K562 (cell line): ENCODE results near the gene UBE2N.

Source experiments
- CTCF ChIP-seq, 3 experiments: IDR thresholded peaks in 2 of 3; conservative IDR thresholded peaks in 1 of 3; 2 replicates each; pipeline ENCODE4 v1.5.1; 2011 to 2012; ENCODE audit warnings: low read length in 3 of 3, mild to moderate bottlenecking in 3 of 3, control low read depth in 2 of 3, improper control_type of control experiment in 1 of 3, inconsistent platforms in 1 of 3, low read depth in 1 of 3, mixed read lengths in 1 of 3, moderate library complexity in 1 of 3; ENCODE audit not compliant: insufficient read depth in 2 of 3
- E2F8 ChIP-seq: fragments of 450-650 bp; IDR thresholded peaks from 2 replicates; pipeline ENCODE4 v1.7.1; 2018; ENCODE audit warnings: mild to moderate bottlenecking, low read depth; ENCODE audit not compliant: partially characterized antibody
- EP300 ChIP-seq: IDR thresholded peaks from 2 replicates; pipeline ENCODE4 v1.6.1; 2012; ENCODE audit warnings: low read length, improper control_type of control experiment
- FOS ChIP-seq: IDR thresholded peaks from 3 replicates; pipeline ENCODE4 v1.6.1; 2011; ENCODE audit not compliant: insufficient read length; ENCODE audit errors: extremely low read depth
- LCOR ChIP-seq: sonication (generic); formaldehyde crosslinking; IDR thresholded peaks from 2 replicates; pipeline ENCODE4 v1.8.0; 2022; ENCODE audit warnings: mild to moderate bottlenecking, missing genetic modification reagents
- MTA3 ChIP-seq: fragments of 450-650 bp; formaldehyde crosslinking; IDR thresholded peaks from 2 replicates; pipeline ENCODE4 v1.6.1; 2017; ENCODE audit warnings: mild to moderate bottlenecking, borderline replicate concordance
- RBM17 ChIP-seq: fragments of 200-400 bp; formaldehyde crosslinking; IDR thresholded peaks from 2 replicates; pipeline ENCODE4 v1.6.1; 2017; ENCODE audit warnings: low read depth, mild to moderate bottlenecking, low read length, borderline replicate concordance
- TAF1 ChIP-seq: IDR thresholded peaks from 2 replicates; pipeline ENCODE4 v1.6.1; 2011; ENCODE audit warnings: mild to moderate bottlenecking, low read length, moderate library complexity; ENCODE audit not compliant: insufficient read depth, control insufficient read depth, severe bottlenecking; ENCODE audit errors: extremely low read depth
- ZBTB33 ChIP-seq: sonication (generic); formaldehyde crosslinking; IDR thresholded peaks from 2 replicates; pipeline ENCODE4 v1.8.1; 2023; ENCODE audit warnings: mild to moderate bottlenecking, missing genetic modification reagents
- ZEB2 ChIP-seq: fragments of 450-650 bp; IDR thresholded peaks from 2 replicates; pipeline ENCODE4 v1.6.1; 2016

GRCh38 chr12:93361151-93361919 lies 80.4 kb downstream of the UBE2N start:
- TF ChIP-seq LCOR (CRISPR knock-in tag) (no peak), CTCF (IDR thresholded peaks at IDR 0.05 in 2 of 3, conservative IDR thresholded peaks at IDR 0.05 in 1 of 3; ENCODE audit: insufficient read depth in 2 of 3, low read depth in 1 of 3, low read length in 3 of 3) (no peak), RBM17 (no peak), MTA3 (no peak), TAF1 (no peak), FOS (no peak), ZEB2 (no peak), EP300 (no peak), E2F8 (no peak), ZBTB33 (CRISPR knock-in tag) (no peak)
